Osteocyte (in vitro differentiated cells): ENCODE measurements around the gene STXBP3. TPM values are rescaled to one million over a fixed set of nuclear protein-coding genes. Genes with fewer than 3 reads are reported as not detected.

ENCODE experiments used
- DNase-seq: peaks from one replicate; pipeline ENCODE4 v3.0.0; 2021; ENCODE audit warnings: mixed read lengths; ENCODE audit not compliant: unreplicated experiment; ENCODE audit errors: extremely low spot score
- H3K27ac Mint-ChIP-seq: one replicate; pipeline ENCODE4 v1.8.0; 2021; ENCODE audit warnings: mild to moderate bottlenecking, mixed read lengths; ENCODE audit not compliant: unreplicated experiment
- H3K27me3 Mint-ChIP-seq: one replicate; pipeline ENCODE4 v1.8.0; 2021; ENCODE audit warnings: mixed read lengths; ENCODE audit not compliant: unreplicated experiment
- H3K36me3 Mint-ChIP-seq: one replicate; pipeline ENCODE4 v1.8.0; 2021; ENCODE audit warnings: mixed read lengths; ENCODE audit not compliant: unreplicated experiment
- H3K4me1 Mint-ChIP-seq: one replicate; pipeline ENCODE4 v1.8.0; 2021; ENCODE audit warnings: mixed read lengths; ENCODE audit not compliant: unreplicated experiment
- H3K4me3 Mint-ChIP-seq: one replicate; pipeline ENCODE4 v1.8.0; 2021; ENCODE audit warnings: mild to moderate bottlenecking, moderate library complexity, mixed read lengths; ENCODE audit not compliant: unreplicated experiment
- H3K9me3 Mint-ChIP-seq: one replicate; pipeline ENCODE4 v1.8.0; 2021; ENCODE audit warnings: mixed read lengths; ENCODE audit not compliant: unreplicated experiment
- CTCF ChIP-seq: fragments of 200-600 bp; sonication (generic); IDR thresholded peaks from 2 replicates; pipeline ENCODE4 v1.5.0; 2021; ENCODE audit warnings: antibody characterized with exemption, mild to moderate bottlenecking, moderate library complexity
- total RNA-seq: library from RNA; stranded (reverse); gene quantifications from 2 replicates; pipeline ENCODE4 v1.2.1, GENCODE V29; 2021

STXBP3 gene
- total RNA-seq, 1 donor from 2014 or later = 54.7 TPM

- H3K4me3 Mint-ChIP-seq = no peak overlapping the region
- peaks cover 13% of the 10 kb centered on the region for H3K4me1 Mint-ChIP-seq
- peak overlapping the region; percentile 66 for H3K27ac Mint-ChIP-seq
- no peaks in the 10 kb centered on the region for H3K36me3 Mint-ChIP-seq
- DNase-seq = no peak
- no peak for TF ChIP-seq CTCF
- H3K27me3 Mint-ChIP-seq = no peaks in the 10 kb centered on the region
- no peaks in the 10 kb centered on the region for H3K9me3 Mint-ChIP-seq
Measured at GRCh38 chr1:108719656-108720435, 26.6 kb upstream of the STXBP3 start.

GRCh38 chr1:108722292-108722691, 24.2 kb upstream of the STXBP3 start:
- no peaks in the 10 kb centered on the region for H3K27me3 Mint-ChIP-seq
- no peak for TF ChIP-seq CTCF
- no peak for DNase-seq
- H3K9me3 Mint-ChIP-seq = no peaks in the 10 kb centered on the region
- H3K27ac Mint-ChIP-seq = no peak overlapping the region
- H3K4me1 Mint-ChIP-seq = peaks cover 13% of the 10 kb centered on the region
- H3K36me3 Mint-ChIP-seq = no peaks in the 10 kb centered on the region
- H3K4me3 Mint-ChIP-seq = no peak overlapping the region

- no peaks in the 10 kb centered on the region for H3K36me3 Mint-ChIP-seq
- H3K27ac Mint-ChIP-seq = no peak overlapping the region
- no peaks in the 10 kb centered on the region for H3K9me3 Mint-ChIP-seq
- no peak for TF ChIP-seq CTCF
- no peaks in the 10 kb centered on the region for H3K4me1 Mint-ChIP-seq
- H3K27me3 Mint-ChIP-seq = peaks cover 5% of the 10 kb centered on the region
- no peak for DNase-seq
- H3K4me3 Mint-ChIP-seq = no peak overlapping the region
Measured at GRCh38 chr1:108725906-108726305, 20.6 kb upstream of the STXBP3 start.

- H3K27ac Mint-ChIP-seq = no peak overlapping the region
- DNase-seq = no peak
- no peak overlapping the region for H3K4me3 Mint-ChIP-seq
Measured at GRCh38 chr1:108728327-108728923, 18.0 kb upstream of the STXBP3 start.

More at GRCh38 chr1:108728327-108728923, 18.0 kb upstream of the STXBP3 start:
- H3K9me3 Mint-ChIP-seq = no peaks in the 10 kb centered on the region
- H3K36me3 Mint-ChIP-seq = no peaks in the 10 kb centered on the region
- peaks cover 9% of the 10 kb centered on the region for H3K27me3 Mint-ChIP-seq
- no peaks in the 10 kb centered on the region for H3K4me1 Mint-ChIP-seq
- TF ChIP-seq CTCF = no peak
